Brain microvascular endothelial cell (primary cell): Measurements from ENCODE around the gene TBCC.

Source experiments
- DNase-seq: peaks from one replicate; pipeline ENCODE4 v3.0.0-alpha.2; 2020
- H3K27ac ChIP-seq: fragments of 250-450 bp; sonication (Bioruptor Pico); 2 replicates; pipeline ENCODE4 v1.5.1; 2020; ENCODE audit warnings: mild to moderate bottlenecking, moderate library complexity
- H3K27me3 ChIP-seq: fragments of 250-450 bp; sonication (Bioruptor Pico); replicated peaks from 2 replicates; pipeline ENCODE4 v1.5.1; 2020; ENCODE audit warnings: mild to moderate bottlenecking
- H3K36me3 ChIP-seq: fragments of 250-450 bp; sonication (Bioruptor Pico); replicated peaks from 2 replicates; pipeline ENCODE4 v1.5.1; 2020; ENCODE audit warnings: mild to moderate bottlenecking
- H3K4me3 ChIP-seq: 2 replicates; pipeline ENCODE4 v1.5.1; 2011; ENCODE audit warnings: low read depth, mild to moderate bottlenecking, control low read depth, low read length, moderate library complexity
- CTCF ChIP-seq: IDR thresholded peaks from 2 replicates; pipeline ENCODE4 v1.5.1; 2011; ENCODE audit warnings: low read depth, mild to moderate bottlenecking, moderate library complexity, low read length, control low read depth, inconsistent platforms; ENCODE audit errors: missing control alignments
- in situ Hi-C: cut with HindIII; loops from 2 replicates; pipeline ENCODE4 v1.10.0; 2017; ENCODE audit warnings: low sequenced_read_pairs, low pct_ligation_motif_present

The TBCC gene

GRCh38 chr6:42694586-42694985 is 51.3 kb downstream of the TBCC start:
- H3K36me3 ChIP-seq, result peaks cover 14% of the 10 kb centered on the region

More at GRCh38 chr6:42694586-42694985, 51.3 kb downstream of the TBCC start:
- Histone ChIP-seq H3K27me3 (no peaks in the 10 kb centered on the region), H3K4me3 (no peak overlapping the region), H3K27ac (peak overlapping the region; percentile 41)
- DNase-seq, result peak; percentile 49
- in situ Hi-C loops, result no loop called here
- no peak for TF ChIP-seq CTCF
